Neural progenitor cell (in vitro differentiated cells): ENCODE data around the gene PLEKHH2. TPM values are rescaled to one million over a fixed set of nuclear protein-coding genes. Genes with fewer than 3 reads are reported as not detected.

Source experiments
- DNase-seq: peaks from one replicate; pipeline ENCODE4 v3.0.0-alpha.2; 2016; ENCODE audit warnings: low spot score
- H2AFZ ChIP-seq: fragments of 200-600 bp; sonication (generic); replicated peaks from 2 replicates; pipeline ENCODE4 v1.6.1; 2016; ENCODE audit warnings: antibody characterized with exemption
- H3F3A ChIP-seq: fragments of 200-600 bp; sonication (generic); 2 replicates; pipeline ENCODE4 v1.6.1; 2016; ENCODE audit warnings: antibody characterized with exemption, low read depth
- H3K27ac ChIP-seq: fragments of 200-600 bp; sonication (generic); 2 replicates; pipeline ENCODE4 v1.5.1; 2016; ENCODE audit warnings: mild to moderate bottlenecking
- H3K27me3 ChIP-seq: fragments of 200-600 bp; sonication (generic); 2 replicates; pipeline ENCODE4 v1.6.1; 2016; ENCODE audit warnings: mild to moderate bottlenecking, moderate library complexity
- H3K36me3 ChIP-seq: fragments of 200-600 bp; sonication (generic); 2 replicates; pipeline ENCODE4 v1.5.1; 2016
- H3K4me1 ChIP-seq: fragments of 200-600 bp; sonication (generic); 2 replicates; pipeline ENCODE4 v1.6.1; 2016; ENCODE audit warnings: mixed run types
- H3K4me2 ChIP-seq: fragments of 200-600 bp; sonication (generic); 2 replicates; pipeline ENCODE4 v1.6.1; 2016
- H3K4me3 ChIP-seq: fragments of 200-600 bp; sonication (generic); 2 replicates; pipeline ENCODE4 v1.5.1; 2016
- H3K79me2 ChIP-seq: fragments of 200-600 bp; sonication (generic); 2 replicates; pipeline ENCODE4 v1.6.1; 2016; ENCODE audit warnings: low read depth
- H3K9ac ChIP-seq: fragments of 200-600 bp; sonication (generic); 2 replicates; pipeline ENCODE4 v1.6.1; 2016
- H3K9me3 ChIP-seq: fragments of 200-600 bp; sonication (generic); 2 replicates; pipeline ENCODE4 v1.5.1; 2016; ENCODE audit warnings: low read depth
- H4K20me1 ChIP-seq: fragments of 200-600 bp; sonication (generic); 2 replicates; pipeline ENCODE4 v1.6.1; 2016; ENCODE audit warnings: low read depth
- H3K27ac Mint-ChIP-seq: 3 replicates; pipeline ENCODE4 v1.8.0; 2021; ENCODE audit warnings: mixed read lengths
- H3K27me3 Mint-ChIP-seq: 2 replicates; pipeline ENCODE4 v1.8.0; 2022; ENCODE audit warnings: low read depth, mild to moderate bottlenecking, inconsistent platforms, moderate library complexity, mixed read lengths; ENCODE audit not compliant: insufficient read depth
- H3K36me3 Mint-ChIP-seq: 3 replicates; pipeline ENCODE4 v1.8.0; 2021; ENCODE audit warnings: mixed read lengths
- H3K4me1 Mint-ChIP-seq: 3 replicates; pipeline ENCODE4 v1.8.0; 2021; ENCODE audit warnings: mixed read lengths
- H3K4me3 Mint-ChIP-seq: 3 replicates; pipeline ENCODE4 v1.8.0; 2021; ENCODE audit warnings: mild to moderate bottlenecking, moderate library complexity, mixed read lengths
- H3K9me3 Mint-ChIP-seq: 3 replicates; pipeline ENCODE4 v1.8.0; 2020; ENCODE audit warnings: mixed read lengths
- CTCF ChIP-seq: fragments of 200-600 bp; sonication (generic); IDR thresholded peaks from 2 replicates; pipeline ENCODE4 v1.5.1; 2017; ENCODE audit warnings: antibody characterized with exemption, mild to moderate bottlenecking
- EZH2 ChIP-seq: fragments of 200-600 bp; sonication (generic); IDR thresholded peaks from 2 replicates; pipeline ENCODE4 v1.6.1; 2017; ENCODE audit warnings: antibody characterized with exemption, mild to moderate bottlenecking, moderate library complexity
- EZH2phosphoT487 ChIP-seq: fragments of 200-600 bp; sonication (generic); IDR thresholded peaks from 2 replicates; pipeline ENCODE4 v1.6.1; 2017; ENCODE audit warnings: antibody characterized with exemption
- total RNA-seq: library from RNA; depleted of rRNA; stranded (reverse); fragments of >200 nt; gene quantifications from 2 replicates; pipeline ENCODE4 v1.2.3, GENCODE V29; 2015; ENCODE audit warnings: low replicate concordance

PLEKHH2 gene
- total RNA-seq, 1 donor from 2014 or later: 11.2 TPM

GRCh38 chr2:43710866-43711265 lies 73.8 kb downstream of the PLEKHH2 start:
- Mint-ChIP-seq H3K4me3 (no peak overlapping the region), H3K36me3 (no peaks in the 10 kb centered on the region), H3K9me3 (no peaks in the 10 kb centered on the region), H3K27me3 (peaks cover 3% of the 10 kb centered on the region), H3K27ac (no peak overlapping the region), H3K4me1 (no peaks in the 10 kb centered on the region)
- no peak overlapping the region for H2AFZ ChIP-seq
- no peaks in the 10 kb centered on the region for H4K20me1 ChIP-seq
- no peak overlapping the region for H3K4me2 ChIP-seq
- no peaks in the 10 kb centered on the region for H3F3A ChIP-seq
- TF ChIP-seq EZH2phosphoT487 (no peak), CTCF (no peak), EZH2 (no peak)
- H3K9ac ChIP-seq: no peak overlapping the region
- no peaks in the 10 kb centered on the region for H3K27me3 ChIP-seq
- no peak overlapping the region for H3K4me3 ChIP-seq
- no peaks in the 10 kb centered on the region for H3K9me3 ChIP-seq
- H3K79me2 ChIP-seq: no peaks in the 10 kb centered on the region
- H3K4me1 ChIP-seq: no peaks in the 10 kb centered on the region
- no peaks in the 10 kb centered on the region for H3K36me3 ChIP-seq
- no peak for DNase-seq
- no peak overlapping the region for H3K27ac ChIP-seq

GRCh38 chr2:43714164-43714563 lies 77.1 kb downstream of the PLEKHH2 start:
- Histone ChIP-seq H3K9ac (no peak overlapping the region), H3K9me3 (no peaks in the 10 kb centered on the region), H4K20me1 (no peaks in the 10 kb centered on the region), H3K36me3 (no peaks in the 10 kb centered on the region), H3K27me3 (no peaks in the 10 kb centered on the region), H3K79me2 (no peaks in the 10 kb centered on the region), H3K4me1 (no peaks in the 10 kb centered on the region), H3K4me2 (no peak overlapping the region), H3F3A (no peaks in the 10 kb centered on the region), H3K4me3 (no peak overlapping the region), H3K27ac (no peak overlapping the region), H2AFZ (no peak overlapping the region)
- no peak for DNase-seq
- Mint-ChIP-seq H3K27me3 (peaks cover 4% of the 10 kb centered on the region), H3K27ac (no peak overlapping the region), H3K36me3 (no peaks in the 10 kb centered on the region), H3K4me1 (no peaks in the 10 kb centered on the region), H3K9me3 (no peaks in the 10 kb centered on the region), H3K4me3 (no peak overlapping the region)
- TF ChIP-seq EZH2phosphoT487 (no peak), CTCF (no peak), EZH2 (no peak)

- Histone ChIP-seq H3K4me1 (no peaks in the 10 kb centered on the region), H2AFZ (no peak overlapping the region), H3K27me3 (no peaks in the 10 kb centered on the region), H3K27ac (no peak overlapping the region), H3F3A (no peaks in the 10 kb centered on the region), H3K36me3 (no peaks in the 10 kb centered on the region), H4K20me1 (no peaks in the 10 kb centered on the region), H3K9me3 (no peaks in the 10 kb centered on the region), H3K9ac (no peak overlapping the region), H3K4me3 (no peak overlapping the region), H3K4me2 (no peak overlapping the region), H3K79me2 (no peaks in the 10 kb centered on the region)
- Mint-ChIP-seq H3K27ac (no peak overlapping the region), H3K27me3 (peaks cover 4% of the 10 kb centered on the region), H3K4me3 (no peak overlapping the region), H3K36me3 (no peaks in the 10 kb centered on the region), H3K9me3 (no peaks in the 10 kb centered on the region), H3K4me1 (no peaks in the 10 kb centered on the region)
- TF ChIP-seq EZH2: no peak
- TF ChIP-seq EZH2phosphoT487: no peak
- TF ChIP-seq CTCF: no peak
- no peak for DNase-seq
Observed at GRCh38 chr2:43715300-43716098, 78.4 kb downstream of the PLEKHH2 start.
